ENCODE measurements around the gene IFITM1. TPM values are rescaled to one million over a fixed set of nuclear protein-coding genes. Genes with fewer than 3 reads are reported as not detected.

Gene IFITM1
- total and polyA plus RNA-seq, 9 of the 15 experiments (the other 6 are each of a cell fraction or from before 2014, with no cell fraction given): 691 to 5,579 (median 974) TPM

DNA sequence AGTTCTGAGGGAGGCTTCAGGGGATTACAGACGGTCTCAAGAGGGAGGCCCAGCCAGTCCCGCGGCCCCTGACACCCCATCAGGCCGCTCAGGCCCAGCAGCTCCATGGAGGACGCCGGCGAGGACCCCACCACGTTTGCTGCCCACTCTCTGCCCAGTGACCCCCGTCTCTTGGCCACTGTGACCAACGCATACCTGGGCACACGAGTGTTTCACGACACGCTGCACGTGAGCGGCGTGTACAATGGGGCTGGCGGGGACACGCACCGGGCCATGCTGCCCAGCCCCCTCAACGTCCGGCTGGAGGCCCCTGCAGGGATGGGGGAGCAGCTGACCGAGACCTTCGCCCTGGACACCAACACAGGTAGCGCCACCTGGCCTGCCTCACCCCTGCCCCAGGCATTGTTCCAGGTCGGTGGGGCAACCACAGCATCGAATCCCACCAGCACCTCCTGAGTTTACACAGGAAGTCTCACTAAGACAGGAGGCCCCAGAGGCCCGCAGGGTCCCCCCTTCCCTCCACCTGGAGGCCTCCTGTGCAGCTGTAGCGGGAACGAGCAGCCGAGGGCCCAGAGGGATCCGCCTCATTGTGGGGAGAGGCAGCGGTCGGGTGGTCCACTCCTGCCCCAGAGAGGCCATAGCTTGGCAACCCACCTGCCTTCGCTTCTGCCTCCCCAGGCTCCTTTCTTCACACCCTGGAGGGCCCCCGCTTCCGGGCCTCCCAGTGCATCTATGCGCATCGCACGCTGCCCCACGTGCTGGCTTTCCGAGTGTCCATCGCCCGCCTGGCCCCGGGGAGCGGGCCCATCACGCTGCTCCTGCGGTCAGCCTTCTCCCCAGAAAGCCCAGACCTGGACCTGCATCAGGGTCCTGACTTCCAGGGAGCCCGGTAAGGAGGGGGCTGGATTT is 23.9 kb upstream of the IFITM1 start (continued):
- TF ChIP-seq ZNF830 (CRISPR knock-in tag; IDR thresholded peaks at IDR 0.05): peak; percentile 67; the same call in 1 of the 2 replicates
- peak; percentile 34; the same call in 1 of the 2 replicates for TF ChIP-seq ZFX (CRISPR knock-in tag; IDR thresholded peaks at IDR 0.05)
- no peak for TF ChIP-seq FOXK2 (conservative IDR thresholded peaks at IDR 0.05 in 1 of 2, IDR thresholded peaks at IDR 0.05 in 1 of 2; ENCODE audit: low read depth in 2 of 2)
- TF ChIP-seq ZNF444 (CRISPR knock-in tag; IDR thresholded peaks at IDR 0.05): no peak
- TF ChIP-seq, protein P1, sequence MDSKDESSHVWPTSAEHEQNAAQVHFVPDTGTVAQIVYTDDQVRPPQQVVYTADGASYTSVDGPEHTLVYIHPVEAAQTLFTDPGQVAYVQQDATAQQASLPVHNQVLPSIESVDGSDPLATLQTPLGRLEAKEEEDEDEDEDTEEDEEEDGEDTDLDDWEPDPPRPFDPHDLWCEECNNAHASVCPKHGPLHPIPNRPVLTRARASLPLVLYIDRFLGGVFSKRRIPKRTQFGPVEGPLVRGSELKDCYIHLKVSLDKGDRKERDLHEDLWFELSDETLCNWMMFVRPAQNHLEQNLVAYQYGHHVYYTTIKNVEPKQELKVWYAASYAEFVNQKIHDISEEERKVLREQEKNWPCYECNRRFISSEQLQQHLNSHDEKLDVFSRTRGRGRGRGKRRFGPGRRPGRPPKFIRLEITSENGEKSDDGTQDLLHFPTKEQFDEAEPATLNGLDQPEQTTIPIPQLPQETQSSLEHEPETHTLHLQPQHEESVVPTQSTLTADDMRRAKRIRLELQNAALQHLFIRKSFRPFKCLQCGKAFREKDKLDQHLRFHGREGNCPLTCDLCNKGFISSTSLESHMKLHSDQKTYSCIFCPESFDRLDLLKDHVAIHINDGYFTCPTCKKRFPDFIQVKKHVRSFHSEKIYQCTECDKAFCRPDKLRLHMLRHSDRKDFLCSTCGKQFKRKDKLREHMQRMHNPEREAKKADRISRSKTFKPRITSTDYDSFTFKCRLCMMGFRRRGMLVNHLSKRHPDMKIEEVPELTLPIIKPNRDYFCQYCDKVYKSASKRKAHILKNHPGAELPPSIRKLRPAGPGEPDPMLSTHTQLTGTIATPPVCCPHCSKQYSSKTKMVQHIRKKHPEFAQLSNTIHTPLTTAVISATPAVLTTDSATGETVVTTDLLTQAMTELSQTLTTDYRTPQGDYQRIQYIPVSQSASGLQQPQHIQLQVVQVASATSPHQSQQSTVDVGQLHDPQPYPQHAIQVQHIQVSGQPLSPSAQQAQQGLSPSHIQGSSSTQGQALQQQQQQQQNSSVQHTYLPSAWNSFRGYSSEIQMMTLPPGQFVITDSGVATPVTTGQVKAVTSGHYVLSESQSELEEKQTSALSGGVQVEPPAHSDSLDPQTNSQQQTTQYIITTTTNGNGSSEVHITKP (IDR thresholded peaks at IDR 0.05; ENCODE audit: partially characterized antibody): no peak
- TF ChIP-seq CXXC5 (CRISPR knock-in tag; IDR thresholded peaks at IDR 0.05): no peak
- TF ChIP-seq, protein P2, sequence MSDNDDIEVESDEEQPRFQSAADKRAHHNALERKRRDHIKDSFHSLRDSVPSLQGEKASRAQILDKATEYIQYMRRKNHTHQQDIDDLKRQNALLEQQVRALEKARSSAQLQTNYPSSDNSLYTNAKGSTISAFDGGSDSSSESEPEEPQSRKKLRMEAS (CRISPR knock-in tag; IDR thresholded peaks at IDR 0.05): peak; percentile 30; the same call in 1 of the 2 replicates
- TF ChIP-seq NEUROD1 (IDR thresholded peaks at IDR 0.05; ENCODE audit: borderline replicate concordance, low read depth, low read length, partially characterized antibody): no peak
- no peak for TF ChIP-seq PCBP2 (IDR thresholded peaks at IDR 0.05; ENCODE audit: low read depth, low read length, poor library complexity, severe bottlenecking)
- TF ChIP-seq SMAD3 (CRISPR knock-in tag; conservative IDR thresholded peaks at IDR 0.05): no peak
- TF ChIP-seq, protein P3, sequence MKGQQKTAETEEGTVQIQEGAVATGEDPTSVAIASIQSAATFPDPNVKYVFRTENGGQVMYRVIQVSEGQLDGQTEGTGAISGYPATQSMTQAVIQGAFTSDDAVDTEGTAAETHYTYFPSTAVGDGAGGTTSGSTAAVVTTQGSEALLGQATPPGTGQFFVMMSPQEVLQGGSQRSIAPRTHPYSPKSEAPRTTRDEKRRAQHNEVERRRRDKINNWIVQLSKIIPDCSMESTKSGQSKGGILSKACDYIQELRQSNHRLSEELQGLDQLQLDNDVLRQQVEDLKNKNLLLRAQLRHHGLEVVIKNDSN (CRISPR knock-in tag; IDR thresholded peaks at IDR 0.05): 0 out of 2 replicates have a peak, but pooled peaks have one; percentile 10
- no peak for TF ChIP-seq ZNF780A (CRISPR knock-in tag; IDR thresholded peaks at IDR 0.05)
- TF ChIP-seq NFIC (IDR thresholded peaks at IDR 0.05): no peak
- no peak for TF ChIP-seq PRMT5 (CRISPR knock-in tag; IDR thresholded peaks at IDR 0.05)
- TF ChIP-seq, protein P4, sequence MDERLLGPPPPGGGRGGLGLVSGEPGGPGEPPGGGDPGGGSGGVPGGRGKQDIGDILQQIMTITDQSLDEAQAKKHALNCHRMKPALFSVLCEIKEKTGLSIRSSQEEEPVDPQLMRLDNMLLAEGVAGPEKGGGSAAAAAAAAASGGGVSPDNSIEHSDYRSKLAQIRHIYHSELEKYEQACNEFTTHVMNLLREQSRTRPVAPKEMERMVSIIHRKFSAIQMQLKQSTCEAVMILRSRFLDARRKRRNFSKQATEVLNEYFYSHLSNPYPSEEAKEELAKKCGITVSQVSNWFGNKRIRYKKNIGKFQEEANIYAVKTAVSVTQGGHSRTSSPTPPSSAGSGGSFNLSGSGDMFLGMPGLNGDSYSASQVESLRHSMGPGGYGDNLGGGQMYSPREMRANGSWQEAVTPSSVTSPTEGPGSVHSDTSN (CRISPR knock-in tag; IDR thresholded peaks at IDR 0.05; ENCODE audit: low read depth): no peak
- TF ChIP-seq, protein P4 (tag; conservative IDR thresholded peaks at IDR 0.05; ENCODE audit: low read depth): no peak
- 0 out of 2 replicates have a peak, but pooled peaks have one; percentile 33 for TF ChIP-seq RBM14 (IDR thresholded peaks at IDR 0.05; ENCODE audit: borderline replicate concordance, insufficient read depth, low read depth, low read length)
- TF ChIP-seq ZBTB7A (IDR thresholded peaks at IDR 0.05; ENCODE audit: borderline replicate concordance, control insufficient read depth, low read depth, low read length): no peak; the same call in 1 of the 2 replicates

Measured in K562 (cell line).